SKM-1 (cell line): ENCODE data around the gene DDOST.
"Not testable (repeated sequence)": the region's sequence is repeated elsewhere in the genome, so short reads cannot be mapped to it uniquely, and the experiment has no call there.

Experiments used
- DNase-seq: peaks from one replicate; lab custom pipeline; 2025; ENCODE audit not compliant: unreplicated experiment; lab: John Stamatoyannopoulos, UW

The DDOST gene

GRCh38 chr1:20693623-20694022, 32.5 kb upstream of the DDOST start:
- DNase-seq: no peak

GRCh38 chr1:20691872-20692271, 30.7 kb upstream of the DDOST start:
- DNase-seq: no peak

- DNase-seq: no peak
These were observed 28.5 kb upstream of the DDOST start for GRCh38 chr1:20689645-20690056.

- no peak for DNase-seq
These were observed 25.9 kb upstream of the DDOST start for GRCh38 chr1:20686883-20687725.

- no peak for DNase-seq
These were observed 24.6 kb upstream of the DDOST start for GRCh38 chr1:20685741-20686140.

- DNase-seq: no peak
These were observed 24.0 kb upstream of the DDOST start for GRCh38 chr1:20685099-20685662.

- DNase-seq: no peak
These were observed 23.5 kb upstream of the DDOST start for GRCh38 chr1:20684651-20685050.

- DNase-seq: no peak
These were observed 23.0 kb upstream of the DDOST start for GRCh38 chr1:20684050-20684620.

GRCh38 chr1:20683614-20684013, 22.4 kb upstream of the DDOST start:
- DNase-seq: no peak

- no peak for DNase-seq
These were observed 21.5 kb upstream of the DDOST start for GRCh38 chr1:20682571-20683236.

- DNase-seq: no peak
These were observed 20.8 kb upstream of the DDOST start for GRCh38 chr1:20681999-20682398.

GRCh38 chr1:20680269-20680668, 19.1 kb upstream of the DDOST start:
- DNase-seq: no peak

GRCh38 chr1:20678599-20678998, 17.4 kb upstream of the DDOST start:
- DNase-seq: no peak

GRCh38 chr1:20673626-20674025, 12.5 kb upstream of the DDOST start:
- not testable (repeated sequence) for DNase-seq

GRCh38 chr1:20672265-20672632, 11.1 kb upstream of the DDOST start:
- no peak for DNase-seq

- no peak for DNase-seq
These were observed 9.8 kb upstream of the DDOST start for GRCh38 chr1:20670936-20671335.

- no peak for DNase-seq
These were observed 7.4 kb upstream of the DDOST start for GRCh38 chr1:20668581-20668980.

GRCh38 chr1:20666804-20667203, 5.6 kb upstream of the DDOST start:
- no peak for DNase-seq

- no peak for DNase-seq
These were observed 5.0 kb upstream of the DDOST start for GRCh38 chr1:20666146-20666545.

- DNase-seq: no peak
These were observed 4.6 kb upstream of the DDOST start for GRCh38 chr1:20665726-20666125.

GRCh38 chr1:20663969-20664715, 3.0 kb upstream of the DDOST start:
- no peak for DNase-seq
